ENCODE data around the gene RBM47.
"Not testable (repeated sequence)": the region's sequence is repeated elsewhere in the genome, so short reads cannot be mapped to it uniquely, and the experiment has no call there.

Gene RBM47

DNA sequence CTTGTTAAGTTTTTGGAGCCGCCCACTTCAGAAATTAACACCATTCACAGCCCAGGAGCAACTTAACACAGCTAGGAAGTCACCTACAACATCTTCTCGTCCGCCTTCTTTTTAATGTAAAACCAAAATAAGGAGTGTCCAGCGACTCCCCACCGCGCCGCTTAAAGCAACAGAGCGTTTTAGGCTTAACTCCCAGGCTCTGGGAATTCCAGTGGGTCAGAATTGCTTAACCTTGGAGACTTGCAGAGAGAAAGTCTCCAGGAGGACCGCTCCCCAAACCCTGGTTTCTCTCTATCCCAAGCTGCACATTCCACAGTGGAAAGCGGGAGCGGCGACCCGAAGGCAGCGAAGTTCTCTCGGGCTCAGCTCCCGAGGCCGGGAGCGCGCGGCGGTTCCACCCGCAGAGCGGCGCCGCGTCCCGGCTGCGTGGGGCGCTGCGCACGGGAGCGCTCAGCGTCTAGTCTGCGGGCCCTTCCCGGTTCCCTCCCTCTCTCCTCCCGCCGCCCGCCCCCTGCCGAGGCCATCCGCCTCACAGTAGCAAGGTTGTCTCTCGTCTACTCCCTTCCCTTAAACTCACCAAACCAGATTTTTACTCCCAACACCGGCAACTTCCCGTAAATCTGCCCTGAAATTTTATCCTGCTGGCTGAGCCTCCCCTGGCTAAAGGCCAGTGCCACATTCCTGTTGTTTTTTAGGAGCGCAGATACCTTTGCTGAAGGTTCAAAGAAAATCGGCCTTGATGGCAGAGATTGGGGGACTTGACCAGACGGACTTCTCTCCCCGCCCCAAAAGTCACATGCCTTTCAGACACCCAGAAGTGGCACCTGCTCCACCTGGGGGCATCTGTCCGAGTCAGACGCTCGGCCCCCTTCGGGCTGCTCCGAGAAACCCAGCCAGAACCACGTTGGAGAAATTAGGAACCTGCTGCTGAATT lies at the start of gene RBM47:
Gene RBM47, minus strand, starts transcription at position 464 of the 934 bp plus-strand sequence. CDS start 190,971 bp downstream, outside the sequence.
- DNase-seq (ENCODE audit: low read depth in 2 of 2) = peak; percentile 10 to 31

DNA sequence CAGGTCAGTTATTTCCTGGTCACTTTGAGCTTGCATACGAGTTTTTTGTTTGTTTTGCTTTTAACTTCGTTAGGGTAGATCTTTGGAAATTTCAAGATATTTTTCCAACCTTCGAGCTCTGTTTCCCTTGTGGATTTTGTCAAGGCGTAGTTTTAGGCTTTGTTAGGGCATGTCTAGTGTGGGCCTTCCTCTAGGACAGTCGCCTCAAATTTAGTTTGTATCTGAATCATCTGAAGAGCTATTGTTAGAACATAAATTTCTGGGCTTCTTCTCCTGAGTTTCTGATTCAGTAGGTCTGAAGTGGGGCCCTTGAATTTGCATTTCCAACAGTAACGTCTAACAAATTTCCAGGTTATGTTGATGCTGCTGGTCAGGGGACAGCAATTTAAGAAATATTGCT lies 48.8 kb upstream of the RBM47 start:
- DNase-seq (ENCODE audit: low read depth in 2 of 2) = no peak

DNA sequence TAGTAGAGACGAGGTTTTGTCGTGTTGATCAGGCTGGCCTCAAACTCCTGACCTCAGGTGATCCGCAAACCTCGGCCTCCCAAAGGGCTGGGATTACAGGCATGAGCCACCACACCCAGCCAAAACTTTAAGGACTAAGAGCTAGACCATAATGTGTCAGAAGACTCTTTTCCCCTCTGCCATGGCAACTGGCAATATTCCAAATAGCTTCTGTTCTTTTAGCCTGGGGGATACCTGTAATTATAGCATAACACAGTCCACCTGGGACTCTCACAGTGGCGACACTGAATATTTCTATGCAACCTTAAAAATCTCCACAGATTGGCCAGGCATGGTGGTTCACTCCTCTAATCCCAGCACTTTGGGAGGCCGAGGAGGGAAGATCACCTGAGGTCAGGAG lies 45.5 kb upstream of the RBM47 start:
- DNase-seq (ENCODE audit: low read depth in 2 of 2) = no peak

DNA sequence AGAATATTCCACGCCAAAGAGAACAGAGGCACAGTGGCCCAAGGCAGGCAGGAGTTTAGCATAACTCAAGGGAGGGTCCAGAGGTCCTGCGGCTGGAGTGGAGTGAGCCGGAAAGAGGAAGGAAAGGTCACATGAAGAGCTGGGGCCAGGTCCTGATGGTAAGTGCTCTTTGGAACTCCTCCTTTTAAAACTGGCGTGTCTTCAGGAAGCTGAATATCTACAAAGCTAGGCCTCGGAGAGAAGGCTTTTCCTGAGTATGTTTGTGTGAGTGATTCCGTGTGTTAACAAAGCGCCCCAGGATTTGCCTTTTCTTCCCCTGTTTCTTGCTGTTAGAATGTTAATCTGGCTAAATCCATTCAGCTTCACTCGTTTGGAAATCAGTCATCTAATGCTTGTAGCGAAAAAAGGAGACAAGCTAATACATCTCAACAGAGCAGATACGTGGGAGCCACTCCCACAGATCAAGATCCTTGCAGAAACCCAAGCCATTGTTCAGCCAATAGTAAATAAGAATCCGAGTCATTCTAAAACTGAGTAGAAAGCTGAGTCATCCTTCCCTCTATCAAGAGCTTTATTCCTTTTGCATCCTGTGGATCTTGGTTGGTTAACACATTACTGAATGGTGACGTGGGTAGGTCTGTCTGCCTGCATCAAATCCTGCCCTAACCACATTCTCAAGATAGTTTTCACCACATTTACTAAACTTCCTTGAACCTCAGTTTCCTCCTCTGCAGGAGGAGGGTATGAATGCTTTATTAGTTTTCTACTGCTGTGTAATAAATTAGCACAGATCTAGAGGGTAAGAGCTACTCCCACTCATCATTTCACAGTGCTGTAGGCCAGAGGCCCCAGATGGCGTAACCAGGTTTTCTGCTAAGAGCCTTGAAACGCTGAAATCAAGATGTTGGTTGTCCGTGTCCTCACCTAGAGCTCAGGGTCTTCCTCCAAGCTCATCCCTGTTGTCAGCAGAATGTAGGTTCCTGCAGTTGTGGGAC lies 43.2 kb upstream of the RBM47 start:
- peak; percentile 12 to 36 for DNase-seq (ENCODE audit: low read depth in 2 of 2)

DNA sequence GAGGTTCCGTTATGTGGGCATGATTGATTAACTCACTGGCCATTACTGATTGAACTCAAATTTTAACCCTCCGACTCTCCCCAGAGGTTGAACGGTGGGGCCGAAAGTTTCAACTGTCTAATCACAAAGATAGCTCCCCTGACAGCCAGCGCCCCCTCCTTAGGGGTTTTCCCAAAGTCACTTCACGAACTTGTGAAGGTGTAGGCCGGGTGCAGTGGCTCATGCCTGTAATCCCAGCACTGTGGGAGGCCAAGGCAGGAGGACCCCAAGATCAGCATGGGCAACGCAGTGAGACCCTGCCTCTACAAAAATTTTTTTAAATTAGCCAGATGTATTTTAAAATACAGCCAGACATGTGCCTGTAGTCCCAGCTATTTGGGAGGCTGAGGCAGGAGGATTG lies 39.8 kb upstream of the RBM47 start:
- no peak for DNase-seq (ENCODE audit: low read depth in 2 of 2)

DNA sequence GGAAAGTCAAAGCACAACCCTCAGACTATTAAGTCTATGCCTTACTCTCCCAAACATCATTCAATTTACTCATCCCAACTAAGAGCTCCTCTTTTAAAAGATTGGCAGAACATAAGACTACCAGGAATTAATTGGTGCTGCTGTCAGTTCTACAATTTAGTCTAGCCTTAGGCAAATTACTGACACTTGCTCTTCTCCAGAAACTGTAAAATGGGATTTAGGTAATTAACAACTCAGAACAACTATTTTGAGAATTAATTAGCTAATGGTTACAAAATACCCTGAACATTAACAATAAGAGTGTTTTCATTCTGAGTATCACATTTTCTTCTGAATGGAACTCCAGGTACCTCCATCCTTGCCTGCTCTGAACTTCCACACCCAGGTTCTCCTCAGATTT lies 36.2 kb upstream of the RBM47 start:
- no peak for DNase-seq (ENCODE audit: low read depth in 2 of 2)

DNA sequence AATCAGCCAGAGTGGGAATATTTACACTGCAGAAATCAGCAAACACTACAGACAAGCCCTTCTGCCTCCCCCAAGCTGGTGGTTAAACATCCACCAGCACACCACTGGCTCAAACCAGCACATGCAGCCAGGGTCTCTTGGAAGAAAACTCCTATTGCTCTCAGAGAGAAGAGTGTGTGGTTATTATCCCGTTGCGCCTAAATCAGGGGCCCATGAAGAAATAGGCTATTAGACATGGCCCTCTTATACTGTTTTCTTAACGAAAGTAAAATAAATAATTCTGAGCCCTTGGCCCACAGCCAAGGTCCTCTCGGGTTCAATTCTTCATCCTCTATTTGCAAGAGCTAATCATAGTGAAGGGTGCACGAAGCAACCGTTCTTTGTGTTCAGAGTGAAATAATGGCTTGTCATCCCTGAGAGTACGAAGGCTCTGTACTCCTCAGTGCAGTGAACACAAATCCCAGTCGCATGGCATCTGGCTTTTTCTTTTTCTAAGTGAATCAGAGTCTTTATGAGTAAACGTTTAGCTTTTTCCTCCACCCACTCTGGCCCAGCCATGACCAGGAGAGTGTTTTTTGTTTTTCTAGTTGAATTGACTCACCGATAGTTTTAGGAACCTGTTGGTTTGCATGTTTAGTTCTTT lies 33.4 kb upstream of the RBM47 start:
- peak in 1 of 2 experiments; percentile 34 for DNase-seq (ENCODE audit: low read depth in 2 of 2)

DNA sequence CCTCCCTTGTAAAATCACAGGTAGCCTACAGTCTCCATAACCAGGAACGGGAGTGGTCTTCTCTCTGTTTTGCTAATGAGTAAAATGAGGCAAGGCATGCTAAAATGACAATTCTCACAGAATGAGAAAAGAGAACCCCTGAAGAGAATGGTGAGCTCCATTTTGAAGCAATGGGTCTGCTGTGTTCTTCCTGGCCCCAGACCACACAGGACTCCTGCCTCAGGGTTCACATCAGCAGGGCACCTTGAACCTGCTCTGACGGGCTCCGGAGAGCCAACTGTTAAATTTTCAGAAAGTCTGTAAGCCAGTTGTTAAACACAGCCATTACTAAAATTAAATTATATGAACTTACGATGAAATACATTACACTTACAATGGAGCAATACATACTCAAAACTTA lies 32.1 kb upstream of the RBM47 start:
- no peak for DNase-seq (ENCODE audit: low read depth in 2 of 2)

DNA sequence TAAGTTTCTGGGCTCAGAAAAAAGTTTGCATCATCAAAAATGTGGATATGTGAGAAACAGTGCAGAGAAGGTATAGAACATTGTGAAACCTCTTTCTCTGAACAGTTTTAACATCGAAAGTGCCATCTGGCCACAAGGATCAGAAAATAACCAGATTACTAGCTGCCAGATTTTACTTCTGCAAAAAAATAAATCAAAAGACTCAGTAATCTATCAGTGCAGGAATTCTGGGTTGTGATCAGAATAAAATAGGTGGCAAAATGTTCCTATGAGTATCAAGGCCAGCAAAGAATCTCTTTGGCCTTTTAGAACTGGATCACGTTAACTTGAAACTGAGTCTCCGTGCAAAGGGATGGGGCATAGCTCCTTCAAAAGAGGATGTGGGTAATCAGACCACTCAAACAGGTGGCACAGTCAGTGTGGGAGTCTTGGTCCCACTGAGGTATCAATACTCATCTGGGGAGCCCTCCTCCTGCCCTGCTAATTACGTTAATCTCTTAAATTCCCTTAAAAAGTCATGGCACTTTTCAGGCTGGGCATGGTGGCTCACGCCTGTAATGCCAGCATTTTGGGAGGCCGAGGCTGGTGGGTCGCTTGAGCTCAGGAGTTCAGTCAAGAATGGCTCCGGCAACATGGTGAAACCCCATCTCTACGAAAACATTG lies 26.7 kb upstream of the RBM47 start:
- DNase-seq (ENCODE audit: low read depth in 2 of 2) = no peak

DNA sequence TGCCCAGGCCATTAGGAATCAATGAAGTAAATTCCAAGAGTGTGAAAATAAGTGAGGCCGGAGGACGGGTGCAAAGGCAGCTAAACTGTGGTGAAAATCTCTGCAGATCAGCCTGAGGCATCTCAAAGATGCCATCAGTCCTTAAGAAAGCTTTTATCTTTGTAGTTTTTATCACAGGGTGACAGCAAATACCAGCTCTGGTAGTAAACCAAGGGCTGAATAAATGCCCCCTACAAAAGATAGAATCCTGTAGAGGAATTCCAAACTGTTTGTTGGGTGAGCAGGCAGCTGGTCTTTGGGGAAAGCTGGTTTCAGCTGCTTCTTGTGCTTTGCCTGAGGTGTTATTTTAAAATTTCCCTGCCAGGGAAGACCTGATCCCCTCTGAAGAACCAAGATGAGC lies 21.6 kb upstream of the RBM47 start:
- no peak for DNase-seq (ENCODE audit: low read depth in 2 of 2)

DNA sequence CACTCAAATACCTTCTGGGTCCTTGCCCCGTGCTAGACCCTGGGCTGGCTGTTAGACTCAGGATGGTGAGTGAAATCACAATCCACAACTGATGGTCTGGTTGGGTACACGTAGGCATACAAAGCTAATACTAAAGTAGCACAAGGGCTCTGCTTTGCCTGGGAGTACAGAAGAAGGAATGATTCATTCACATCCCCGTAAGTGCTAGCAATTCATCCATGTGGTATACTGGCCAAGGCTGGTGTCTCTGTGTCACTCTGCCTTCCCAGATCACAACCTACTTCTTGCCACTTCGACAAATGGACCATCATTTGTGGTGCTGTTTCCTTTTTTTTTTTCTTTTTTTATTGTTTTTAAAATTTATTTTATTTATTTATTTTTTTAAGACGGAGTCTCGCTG lies 19.7 kb upstream of the RBM47 start:
- no peak for DNase-seq (ENCODE audit: low read depth in 2 of 2)

DNA sequence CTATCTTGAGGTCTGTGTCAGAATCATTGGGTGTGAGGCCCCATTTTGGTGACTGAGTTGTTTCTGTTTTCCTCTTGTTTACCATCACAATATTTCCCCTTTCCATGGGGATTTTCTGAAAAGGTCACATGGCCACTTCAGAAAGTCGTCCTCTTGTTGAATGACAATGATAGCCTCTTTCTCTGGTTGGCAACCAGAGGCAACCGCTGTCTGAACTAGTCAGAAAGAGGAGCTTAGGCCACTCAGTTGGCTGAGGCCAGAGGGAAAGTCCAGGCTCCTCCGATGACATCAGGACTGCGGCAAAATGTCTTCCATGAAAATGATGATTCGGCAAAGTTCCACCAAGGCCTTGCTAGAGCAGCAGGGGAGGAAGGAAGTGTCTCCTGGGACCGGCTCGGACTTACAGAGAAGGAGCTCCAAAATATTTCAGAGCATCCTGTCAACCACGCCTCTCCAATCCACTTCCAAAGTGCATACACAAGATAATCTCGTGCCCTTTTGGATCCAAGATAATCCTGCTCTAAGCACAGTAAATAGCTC lies 19.1 kb upstream of the RBM47 start:
- DNase-seq (ENCODE audit: low read depth in 2 of 2) = no peak

DNA sequence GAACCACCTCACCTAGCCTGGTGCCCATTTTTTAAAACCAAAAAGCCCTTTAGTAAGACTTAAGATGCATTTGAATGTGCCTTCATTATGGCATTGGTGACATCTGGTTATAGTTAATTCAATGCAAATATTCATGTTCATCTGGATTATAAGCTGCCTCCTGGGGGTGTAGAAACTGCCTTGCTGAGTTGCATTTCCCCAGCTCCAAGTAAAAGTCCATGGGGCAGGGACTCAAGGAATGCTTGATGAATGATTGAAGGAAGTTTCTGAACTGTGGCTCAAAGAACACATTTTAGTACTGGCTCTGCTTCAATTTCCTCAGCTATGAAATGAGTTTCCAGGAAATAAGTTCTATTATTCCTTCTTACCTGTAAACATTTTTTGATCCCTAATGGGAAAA lies 18.5 kb upstream of the RBM47 start:
- no peak for DNase-seq (ENCODE audit: low read depth in 2 of 2)

DNA sequence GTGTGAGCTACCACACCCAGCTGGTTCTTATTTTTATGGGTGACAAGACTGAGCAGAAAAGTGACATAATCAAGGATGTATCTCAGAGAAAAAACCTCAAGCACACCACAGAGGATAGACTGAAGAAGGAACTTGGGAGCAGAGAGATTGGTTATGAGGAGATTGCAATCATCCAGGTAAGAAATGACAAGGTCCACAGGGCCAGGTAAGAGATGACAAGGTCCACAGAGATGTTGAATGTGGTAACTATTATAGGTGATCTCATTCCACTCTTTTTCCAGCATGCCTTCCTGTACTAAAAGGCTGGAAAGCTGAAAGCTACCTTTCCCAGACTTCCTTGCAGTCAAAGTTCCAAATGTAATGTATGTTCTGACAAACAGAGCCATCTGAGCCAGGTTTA lies 15.9 kb upstream of the RBM47 start:
- DNase-seq (ENCODE audit: low read depth in 2 of 2) = no peak

DNA sequence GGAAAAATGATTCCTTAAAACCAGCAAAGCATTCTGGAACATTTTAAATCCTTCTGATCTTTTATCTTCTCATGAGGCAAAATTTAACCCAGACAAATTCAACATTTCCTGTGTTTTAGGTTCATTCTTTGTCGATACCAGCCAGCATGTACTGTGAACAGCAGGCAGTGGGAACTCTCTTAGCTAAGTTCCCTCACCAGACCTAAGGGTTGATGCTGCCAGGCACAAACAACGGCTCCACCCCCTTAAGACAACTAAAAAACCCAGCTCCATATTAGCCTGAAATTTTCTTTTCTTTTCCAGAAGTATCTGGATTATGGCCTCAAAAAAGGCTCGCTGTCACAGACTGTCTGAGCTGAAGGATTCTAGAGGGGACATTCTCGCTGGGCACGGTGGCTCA lies 2.4 kb upstream of the RBM47 start:
- no peak for DNase-seq (ENCODE audit: low read depth in 2 of 2)

DNA sequence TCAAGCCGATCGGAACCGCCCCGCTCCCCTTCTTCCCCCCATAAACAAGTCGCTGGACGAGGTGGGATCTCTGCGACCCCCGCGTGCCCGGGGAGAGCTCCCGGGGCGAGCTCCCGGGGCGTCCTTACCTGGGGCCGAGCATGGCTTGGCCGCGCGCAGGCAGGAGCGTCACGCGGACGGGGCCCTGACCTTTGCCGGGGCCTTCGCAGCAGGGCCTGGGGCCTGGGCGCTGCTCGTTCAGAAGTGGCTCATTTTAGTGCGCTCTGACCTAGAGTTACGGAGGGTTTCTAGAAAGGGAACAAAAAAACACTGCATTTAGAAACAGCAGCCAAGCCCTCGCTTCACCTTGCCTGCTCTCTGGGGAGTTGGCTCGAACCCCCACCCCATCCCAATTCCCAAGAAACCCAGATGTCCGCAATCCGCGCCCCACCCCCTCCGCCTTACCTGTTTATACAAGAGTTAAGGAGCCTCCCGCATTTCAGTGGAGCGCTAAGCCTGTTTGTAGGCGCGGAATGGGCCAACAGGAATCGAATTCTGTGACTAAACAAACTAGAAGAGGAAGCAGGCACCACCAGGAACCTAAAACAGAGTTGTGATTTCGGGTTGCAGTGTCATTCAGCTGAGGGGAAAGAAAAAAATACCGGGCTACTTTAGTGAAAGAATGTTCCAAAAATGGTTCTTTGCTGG lies 814 bp upstream of the RBM47 start:
- no peak for DNase-seq (ENCODE audit: low read depth in 2 of 2)

DNA sequence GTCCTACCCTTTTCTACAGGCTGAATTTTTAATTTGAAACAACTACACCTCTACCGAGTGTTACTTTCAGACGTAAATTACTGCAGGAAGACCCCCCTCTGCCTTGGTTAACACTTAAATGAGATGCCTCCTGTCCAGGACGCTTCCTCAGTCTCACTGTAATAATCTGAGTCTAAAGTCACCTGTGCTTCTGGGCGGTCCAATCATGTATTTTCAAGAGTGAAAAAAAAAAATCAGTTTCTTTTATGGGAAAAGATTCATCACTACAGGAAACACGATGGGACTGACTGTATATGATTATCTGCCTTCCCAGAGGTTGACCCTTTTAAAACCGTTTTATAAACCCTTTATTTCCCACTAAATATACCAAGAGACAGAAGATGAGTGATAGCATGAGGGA lies 776 bp downstream of the RBM47 start:
- DNase-seq (ENCODE audit: low read depth in 2 of 2) = no peak

DNA sequence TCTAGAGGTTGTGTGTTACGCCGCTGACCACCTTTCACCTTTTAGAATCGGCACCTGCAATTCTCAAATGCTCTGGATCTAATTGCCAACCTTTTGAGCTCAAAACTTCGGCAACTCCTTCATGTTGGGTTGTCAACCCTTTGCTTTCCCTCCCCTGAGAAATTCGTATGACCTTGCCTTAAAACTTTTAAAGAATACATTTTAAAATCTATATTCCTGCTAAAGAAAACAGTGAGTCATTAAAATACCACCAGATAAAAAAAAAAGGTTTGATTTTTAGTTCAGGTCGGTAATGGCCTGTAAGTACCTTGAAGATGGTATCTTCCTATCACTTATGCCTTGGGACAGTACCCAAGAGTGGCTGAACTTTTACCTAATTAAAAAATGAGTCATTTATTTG lies 1.3 kb downstream of the RBM47 start:
- not testable (repeated sequence) for DNase-seq (ENCODE audit: low read depth in 2 of 2)

DNA sequence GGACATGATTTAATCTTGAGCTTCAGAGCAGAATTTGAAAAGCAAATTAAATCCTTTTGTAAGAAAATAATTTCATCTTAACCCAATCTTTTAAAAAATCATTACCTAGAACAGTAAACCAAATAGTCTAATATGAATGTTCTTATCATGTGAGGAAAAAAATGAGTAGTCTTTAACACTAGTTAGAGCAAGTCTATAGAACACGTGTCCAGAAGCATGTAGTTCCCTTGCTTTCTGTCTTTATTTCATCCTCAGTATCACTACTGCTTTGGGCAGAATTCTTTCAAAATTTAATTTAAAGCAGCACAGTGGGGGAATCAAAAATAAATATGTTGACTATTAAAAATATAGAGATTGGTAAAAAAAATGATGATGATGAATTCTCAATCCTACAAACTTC lies 2.1 kb downstream of the RBM47 start:
- DNase-seq (ENCODE audit: low read depth in 2 of 2) = no peak

DNA sequence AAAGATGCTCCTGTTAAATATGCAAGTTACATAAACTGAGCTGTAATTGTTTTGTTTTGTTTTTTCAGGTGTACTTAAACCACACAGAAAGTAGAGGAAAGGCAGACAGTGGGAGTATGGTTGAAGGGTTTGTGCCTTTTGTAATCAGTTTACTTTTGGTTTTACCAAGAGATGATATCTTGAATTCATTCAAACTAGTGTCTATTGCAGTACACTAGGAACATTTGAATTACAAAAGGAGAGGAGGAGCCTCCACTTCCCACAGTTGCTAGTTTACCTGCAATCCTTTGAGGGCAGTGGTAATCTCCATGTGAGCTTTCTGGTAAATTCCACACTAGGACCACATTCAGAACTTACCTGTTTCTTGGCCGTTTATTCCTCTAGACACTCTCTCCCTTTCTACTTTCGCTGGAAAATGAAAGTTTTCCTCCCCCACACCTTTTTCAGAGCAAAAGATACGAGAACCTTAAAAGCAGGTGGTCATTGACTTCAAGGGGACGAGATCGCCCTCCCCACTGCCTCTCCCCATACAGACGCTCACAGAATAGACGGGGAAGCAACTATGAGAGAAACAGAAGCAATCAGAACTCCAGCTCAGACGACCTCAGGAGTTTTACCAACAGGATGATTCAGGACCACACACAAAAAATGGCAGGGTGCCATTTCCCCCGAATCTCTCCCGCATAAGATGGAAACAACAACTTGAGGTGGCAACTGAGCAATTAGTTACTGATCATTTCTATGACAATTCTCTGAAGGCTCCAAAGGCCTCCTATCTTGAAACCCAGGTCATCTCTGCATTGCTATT lies 3.3 kb downstream of the RBM47 start:
- no peak for DNase-seq (ENCODE audit: low read depth in 2 of 2)

All from stimulated activated CD4-positive, alpha-beta T cell treated with anti-CD3 and anti-CD28 coated beads, Interleukin-12 subunit alpha, Interleukin-12 subunit beta, amount 100 ng/mL, for 24 hours (primary cell).